Stimulated activated CD8-positive, alpha-beta memory T cell treated with anti-CD3 and anti-CD28 coated beads, Interleukin-4, amount 100 ng/mL, for 48 hours (primary cell): Measurements from ENCODE around the gene STAG1.
"Not testable (repeated sequence)": the region's sequence is repeated elsewhere in the genome, so short reads cannot be mapped to it uniquely, and the experiment has no call there.

Experiments used
- DNase-seq: peaks from one replicate; pipeline ENCODE4 v3.0.0-alpha.2; 2020

The STAG1 gene

DNA sequence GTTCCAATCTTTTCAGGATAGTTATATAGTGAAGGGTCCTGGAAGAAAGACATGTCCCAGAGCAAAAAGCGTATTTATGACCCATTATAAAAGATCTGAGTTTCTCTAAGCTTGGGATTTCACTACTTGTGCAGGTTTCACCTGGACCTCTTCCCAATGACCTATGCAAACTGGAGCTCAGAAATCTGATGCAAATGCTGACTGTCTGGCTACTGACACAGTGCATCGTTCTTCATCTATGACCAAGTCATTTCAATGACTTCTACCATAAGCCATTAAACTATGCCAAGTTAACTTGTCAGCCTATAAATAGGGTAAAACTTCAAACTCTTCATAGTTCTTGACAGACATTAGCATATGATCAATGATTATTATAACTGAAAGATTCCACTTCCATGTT is 11.1 kb downstream of the STAG1 start:
- no peak for DNase-seq

DNA sequence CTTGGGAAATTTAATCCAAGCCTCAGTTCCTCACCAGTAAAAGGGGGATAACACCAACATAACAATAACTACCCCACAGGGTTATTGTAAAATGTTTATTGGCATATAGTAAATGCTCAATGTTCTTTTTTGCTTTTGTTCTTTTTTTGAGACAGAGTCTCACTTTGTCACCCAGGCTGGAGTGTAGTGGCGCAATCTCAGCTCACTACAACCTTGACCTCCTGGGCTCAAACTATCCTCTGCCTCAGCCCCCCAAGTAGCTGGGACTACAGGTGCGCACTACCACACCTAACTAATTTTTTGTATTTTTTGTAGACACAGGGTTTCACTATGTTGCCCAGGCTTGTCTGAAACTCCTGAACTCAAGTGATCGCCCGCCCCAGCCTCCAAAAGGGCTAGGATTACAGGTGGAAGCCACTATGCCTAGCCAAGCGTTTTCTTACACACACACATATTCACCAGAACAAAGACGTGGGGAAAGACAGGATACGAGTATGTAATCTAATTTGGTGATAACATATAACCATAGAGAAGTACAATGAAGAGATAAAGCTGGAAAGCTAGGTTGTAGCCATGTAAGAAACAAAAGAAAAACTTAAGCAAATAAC is 11.7 kb downstream of the STAG1 start:
- DNase-seq, result no peak

DNA sequence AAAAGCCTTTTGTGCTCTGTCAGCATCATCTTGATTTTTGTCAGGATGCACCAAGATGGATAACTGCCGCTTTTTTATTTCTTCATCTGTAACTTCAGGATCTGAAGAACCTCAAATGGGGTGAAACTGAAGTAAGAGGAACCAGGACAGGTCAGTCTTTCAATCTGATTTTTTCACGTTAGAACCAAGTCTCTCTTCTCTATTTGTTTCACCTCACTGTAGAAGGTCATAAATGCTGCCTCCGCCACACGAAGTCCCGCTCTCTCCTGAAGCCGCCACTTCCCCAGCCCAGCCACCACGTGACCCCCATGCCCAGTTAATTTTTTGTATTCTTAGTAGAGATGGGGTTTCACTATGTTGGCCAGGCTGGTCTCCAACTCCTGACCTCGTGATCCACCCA is 15.2 kb downstream of the STAG1 start:
- DNase-seq, result not testable (repeated sequence)

DNA sequence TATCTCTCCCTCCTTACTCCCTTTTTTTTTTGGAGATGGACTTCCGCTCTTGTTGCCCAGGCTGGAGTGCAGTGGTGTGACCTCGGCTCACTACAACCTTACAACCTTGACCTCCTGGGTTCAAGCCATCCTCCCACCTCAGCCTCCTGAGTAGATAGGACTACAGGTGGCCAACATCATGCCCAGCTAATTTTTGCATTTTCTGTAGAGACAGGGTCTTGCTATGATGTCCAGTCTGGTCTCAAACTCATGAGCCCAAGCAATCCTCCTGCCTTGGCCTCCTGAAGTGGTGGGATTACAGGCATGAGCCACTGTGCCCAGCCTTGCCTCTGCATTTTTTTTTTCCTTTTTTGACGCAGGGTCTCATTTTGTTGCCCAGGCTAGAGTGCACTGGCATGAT is 17.1 kb downstream of the STAG1 start:
- DNase-seq, result no peak

DNA sequence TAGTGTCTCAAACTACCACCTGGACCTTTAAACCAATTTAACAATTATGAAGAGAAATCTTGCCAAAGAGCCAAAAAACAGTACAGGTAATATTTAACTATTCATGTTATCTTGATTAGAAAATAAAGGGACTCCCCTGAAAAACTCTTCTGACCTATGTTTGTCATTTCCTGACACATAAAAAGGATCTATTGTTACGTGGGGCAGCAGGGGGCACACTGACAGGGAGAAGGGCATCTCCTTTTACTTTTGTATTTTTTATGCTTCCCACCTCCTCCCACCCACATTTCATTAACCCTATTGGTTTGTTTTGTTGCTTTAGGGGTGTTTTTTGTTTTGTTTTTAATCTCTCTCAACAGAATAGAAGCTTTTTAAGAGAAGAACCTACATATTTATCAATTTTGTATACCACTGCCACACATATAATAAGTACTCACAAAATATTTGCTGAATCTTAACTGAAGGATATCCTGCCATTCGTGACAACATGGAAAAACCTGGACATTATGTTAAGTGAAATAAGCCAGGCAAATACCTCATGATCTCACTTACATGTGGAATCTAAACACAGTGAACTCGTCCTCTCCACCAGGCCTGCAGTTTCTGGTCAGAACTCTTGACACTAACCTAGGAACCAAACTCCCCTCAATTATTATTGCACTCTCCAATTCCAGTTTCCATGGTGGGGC is 17.7 kb downstream of the STAG1 start:
- DNase-seq, result no peak

DNA sequence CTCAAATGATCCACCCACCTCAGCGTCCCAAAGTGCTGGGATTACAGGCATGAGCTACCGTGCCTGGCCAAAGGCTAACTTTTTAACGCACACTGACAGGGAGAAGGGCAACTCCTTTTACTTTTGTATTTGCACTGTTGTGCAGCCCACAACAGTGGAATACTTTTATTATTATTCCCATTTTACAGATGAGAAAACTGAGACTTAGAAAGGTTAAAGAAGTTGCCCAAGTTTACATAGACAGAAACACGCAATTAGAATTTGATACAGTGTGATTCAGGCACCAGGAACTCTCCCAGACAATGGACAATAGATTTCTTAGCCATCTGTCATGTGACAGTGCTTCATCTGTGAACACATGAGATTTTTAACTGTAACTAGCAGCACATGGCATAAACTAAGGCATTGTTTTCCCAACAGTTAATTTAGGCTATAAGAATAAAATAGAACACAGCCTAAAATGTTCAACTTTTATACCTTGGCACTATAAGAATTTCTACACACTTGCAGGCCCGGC is 18.8 kb downstream of the STAG1 start:
- DNase-seq, result no peak

DNA sequence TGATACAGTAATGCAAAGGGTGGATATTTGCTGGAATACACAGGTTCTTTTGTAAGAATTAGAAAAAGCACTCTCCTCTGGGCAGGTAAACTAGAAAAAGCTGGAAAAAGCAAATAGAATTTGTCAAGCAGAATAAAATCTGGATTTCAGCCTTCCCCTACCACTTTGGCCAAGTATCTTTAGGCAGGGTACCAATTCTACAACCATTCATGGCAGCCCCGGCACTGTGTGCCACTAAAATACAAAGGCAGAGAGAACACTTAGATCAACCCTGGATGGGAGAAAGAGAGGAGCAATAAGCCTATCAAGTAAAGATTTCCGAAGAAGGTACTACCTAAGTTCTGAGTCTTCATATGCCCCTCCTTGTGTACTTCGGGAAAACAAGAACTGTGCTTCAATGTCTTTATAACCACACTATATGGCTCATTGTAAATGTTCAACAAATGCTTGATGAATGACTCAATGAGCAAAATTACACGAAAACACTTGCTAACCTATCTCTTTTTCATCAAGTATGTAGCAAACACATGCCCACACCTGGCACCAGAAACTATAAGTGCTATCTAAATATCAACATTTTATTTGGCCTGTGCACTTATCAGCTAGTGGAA is 20.8 kb downstream of the STAG1 start:
- no peak for DNase-seq

DNA sequence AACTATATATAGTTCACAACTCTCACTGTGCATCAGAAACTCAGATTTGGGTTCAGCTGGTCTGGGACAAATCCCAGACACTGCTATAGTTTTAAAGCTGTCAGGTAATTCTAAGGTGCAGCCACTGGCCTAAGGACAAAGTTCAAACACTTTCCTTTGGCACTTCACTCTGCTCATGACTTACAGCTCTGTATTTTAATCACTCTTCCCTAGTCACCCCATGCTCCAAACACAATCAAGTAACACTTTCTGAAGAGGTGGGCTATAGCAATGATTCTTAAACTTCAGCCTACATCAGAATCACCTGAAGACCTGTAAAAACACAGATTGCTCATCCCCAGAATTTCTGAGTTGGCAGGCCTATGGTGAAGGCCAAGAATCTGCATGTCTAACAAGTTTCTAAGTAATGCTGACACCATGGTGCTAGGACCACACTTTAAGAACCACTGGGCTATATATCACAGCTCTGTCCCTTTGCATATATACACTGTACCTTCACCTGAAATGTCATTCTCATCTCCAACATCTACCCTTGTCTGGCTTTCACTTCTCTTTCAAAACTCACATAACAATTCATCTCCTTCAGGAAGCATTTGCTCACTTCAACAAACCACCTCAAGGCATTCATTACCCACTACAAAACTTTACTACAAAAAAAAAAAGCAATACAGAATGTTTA is 21.4 kb downstream of the STAG1 start:
- no peak for DNase-seq

DNA sequence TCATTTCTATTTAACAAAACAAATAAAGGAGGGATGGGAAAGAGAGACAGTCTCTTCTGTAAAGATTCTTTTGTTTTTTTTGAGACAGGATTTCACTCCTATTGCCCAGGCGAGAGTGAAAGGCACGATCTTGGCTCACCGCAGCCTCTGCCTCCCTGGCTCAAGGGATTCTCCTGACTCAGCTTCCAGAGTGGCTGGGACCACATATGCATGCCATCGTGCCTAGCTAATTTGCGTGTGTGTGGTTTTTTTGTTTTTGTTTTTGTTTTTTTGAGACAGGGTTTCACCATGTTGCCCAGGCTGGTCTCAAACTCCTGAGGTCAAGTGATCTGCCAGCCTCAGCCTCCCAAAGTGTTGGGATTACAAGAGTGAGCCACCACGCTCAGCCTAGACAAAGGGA is 23.3 kb downstream of the STAG1 start:
- no peak for DNase-seq

DNA sequence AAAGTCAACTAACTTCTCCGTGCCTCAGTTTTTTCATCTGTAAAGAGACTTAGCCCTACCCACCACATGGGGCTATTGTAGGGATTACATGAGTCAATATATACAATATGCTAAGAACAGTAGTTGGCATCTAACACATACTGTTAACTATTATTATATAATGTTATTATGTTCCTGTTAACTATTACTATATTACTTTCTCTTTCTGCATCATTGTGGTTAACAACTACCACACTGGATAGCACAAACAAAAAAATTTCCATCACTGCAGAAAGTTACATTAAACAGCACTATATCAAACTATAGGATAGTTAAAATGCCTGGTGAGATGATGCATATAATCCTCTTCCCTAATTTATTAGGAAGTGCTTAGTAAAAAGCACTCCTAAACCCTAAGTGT is 23.7 kb downstream of the STAG1 start:
- no peak for DNase-seq

DNA sequence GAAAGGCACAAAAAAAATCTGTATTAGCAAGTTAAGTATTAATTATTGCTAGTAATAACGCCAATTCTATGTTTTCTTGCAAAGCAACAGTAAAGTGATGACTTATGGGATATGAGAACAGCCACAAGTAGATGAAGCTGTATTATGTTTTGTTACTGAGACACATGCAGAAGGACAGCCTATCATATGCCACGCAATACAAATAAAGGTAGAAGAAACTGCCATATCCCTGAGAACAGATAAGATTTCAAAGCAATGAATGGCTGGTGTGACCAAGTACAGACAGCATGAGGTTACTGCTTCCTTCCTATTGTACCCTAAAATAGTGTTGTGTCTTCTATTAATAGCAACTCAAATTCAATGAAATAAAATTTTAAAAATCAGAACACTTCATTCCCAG is 26.7 kb downstream of the STAG1 start:
- DNase-seq, result no peak

DNA sequence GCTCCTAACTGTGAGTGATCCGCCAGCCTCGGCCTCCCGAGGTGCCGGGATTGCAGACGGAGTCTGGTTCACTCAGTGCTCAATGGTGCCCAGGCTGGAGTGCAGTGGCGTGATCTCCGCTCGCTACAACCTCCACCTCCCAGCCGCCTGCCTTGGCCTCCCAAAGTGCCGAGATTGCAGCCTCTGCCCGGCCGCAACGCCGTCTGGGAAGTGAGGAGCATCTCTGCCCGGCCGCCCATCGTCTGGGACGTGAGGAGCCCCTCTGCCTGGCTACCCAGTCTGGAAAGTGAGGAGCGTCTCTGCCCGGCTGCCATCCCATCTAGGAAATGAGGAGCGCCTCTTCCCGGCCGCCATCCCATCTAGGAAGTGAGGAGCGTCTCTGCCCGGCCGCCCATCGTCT is 29.3 kb downstream of the STAG1 start:
- DNase-seq, result not testable (repeated sequence)

DNA sequence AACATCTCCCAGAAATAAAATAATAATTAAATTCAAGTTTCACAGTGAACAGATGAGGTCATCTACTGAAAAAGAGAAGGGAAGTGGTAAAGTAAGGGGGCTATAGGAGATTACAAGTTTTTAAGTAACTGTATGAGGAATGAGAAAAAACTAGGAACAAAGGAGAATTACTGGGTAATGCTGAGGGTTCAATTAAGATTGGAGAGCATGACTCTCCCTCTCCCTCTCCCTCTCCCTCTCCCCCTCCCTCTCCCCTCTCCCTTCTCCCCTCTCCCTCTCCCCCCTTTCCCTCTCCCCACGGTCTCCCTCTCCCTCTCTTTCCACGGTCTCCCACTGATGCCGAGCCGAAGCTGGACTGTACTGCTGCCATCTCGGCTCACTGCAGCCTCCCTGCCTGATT is 29.8 kb downstream of the STAG1 start:
- not testable (repeated sequence) for DNase-seq

DNA sequence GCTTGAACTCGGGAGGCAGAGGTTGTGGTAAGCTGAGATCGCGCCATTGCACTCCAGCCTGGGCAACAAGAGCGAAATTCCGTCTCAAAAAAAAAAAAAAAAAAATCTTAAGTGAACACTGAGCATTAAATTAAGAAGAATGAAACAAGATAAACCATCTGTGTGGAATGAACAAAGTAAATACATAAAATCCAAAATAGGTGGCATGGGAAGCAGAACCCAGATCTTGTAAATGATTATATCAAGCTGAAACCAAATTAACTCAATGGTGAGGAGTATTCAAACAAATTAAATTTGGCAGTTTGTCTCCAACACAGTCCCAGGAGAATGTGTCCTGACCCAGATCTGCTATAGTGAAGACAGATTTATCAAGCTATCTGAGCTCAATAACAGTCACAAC is 32.1 kb downstream of the STAG1 start:
- no peak for DNase-seq

DNA sequence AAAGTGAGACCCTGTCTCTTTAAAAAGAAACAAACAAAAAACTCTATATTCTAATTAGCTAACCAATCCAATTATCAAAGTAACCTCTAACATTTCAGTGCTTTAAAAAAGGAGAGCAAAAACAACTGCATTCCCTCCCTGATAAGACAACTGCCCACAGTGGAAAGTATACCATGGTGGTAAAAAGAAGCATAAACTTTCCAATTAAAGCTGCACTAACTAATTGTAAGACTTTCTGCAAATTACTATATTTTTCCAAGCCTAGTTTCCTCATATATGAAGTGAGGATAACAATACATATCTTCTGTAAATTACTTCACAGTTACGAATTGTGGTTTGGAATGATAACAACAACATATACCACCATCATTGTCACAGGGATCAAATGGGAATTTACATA is 35.5 kb downstream of the STAG1 start:
- no peak for DNase-seq

DNA sequence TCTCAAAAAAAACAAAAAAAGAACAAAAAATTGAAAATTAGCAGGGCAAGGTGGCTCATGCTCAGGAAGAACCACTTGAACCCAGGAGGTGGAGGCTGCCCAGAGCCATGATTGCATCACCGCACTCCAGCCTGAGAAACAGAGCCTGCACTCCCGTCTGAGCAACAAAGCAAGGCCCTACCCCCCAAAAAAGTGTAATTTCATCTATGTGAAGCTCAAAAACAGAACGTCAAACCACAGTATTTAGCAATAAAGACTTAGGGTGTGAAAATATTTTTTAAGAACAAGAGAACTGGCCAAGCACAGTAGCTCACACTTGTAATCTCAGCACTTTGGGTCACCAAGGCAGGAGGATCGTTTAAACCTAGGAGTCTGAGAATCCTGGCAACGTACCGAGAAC is 38.2 kb downstream of the STAG1 start:
- no peak for DNase-seq

DNA sequence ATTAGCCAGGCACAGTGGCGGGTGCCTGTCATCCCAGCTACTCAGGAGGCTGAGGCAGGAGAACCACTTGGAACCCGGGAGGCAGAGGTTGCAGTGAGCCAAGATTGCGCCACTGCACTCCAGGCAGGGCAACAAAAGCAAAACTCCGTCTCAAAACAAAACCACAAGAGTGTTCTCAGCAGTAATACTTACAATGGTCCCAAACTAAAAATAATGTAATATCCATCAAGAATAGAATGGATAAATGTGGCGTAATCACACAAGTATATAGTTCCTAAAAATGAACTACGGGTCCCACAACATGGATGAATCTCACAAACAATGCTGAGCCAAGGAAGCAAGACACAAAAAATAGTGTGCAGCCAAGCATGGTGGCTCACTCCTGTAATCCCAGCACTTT is 39.2 kb downstream of the STAG1 start:
- DNase-seq, result no peak

DNA sequence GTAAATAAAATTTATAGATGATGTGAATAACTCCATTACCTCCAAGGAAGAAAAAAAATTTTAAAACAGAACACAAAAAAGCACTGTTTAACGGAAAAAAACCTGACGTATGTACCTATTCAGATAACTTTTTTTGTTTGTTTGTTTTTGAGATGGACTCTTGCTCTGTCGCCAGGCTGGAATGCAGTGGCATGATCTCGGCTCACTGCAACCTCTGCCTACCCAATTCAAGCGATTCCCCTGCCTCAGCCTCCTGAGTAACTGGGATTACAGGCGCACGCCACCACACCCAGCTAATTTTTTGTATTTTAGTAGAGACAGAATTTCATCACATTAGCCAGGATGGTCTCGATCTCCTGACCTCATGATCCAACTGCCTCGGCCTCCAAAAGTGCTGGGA is 40.3 kb downstream of the STAG1 start:
- DNase-seq, result not testable (repeated sequence)

DNA sequence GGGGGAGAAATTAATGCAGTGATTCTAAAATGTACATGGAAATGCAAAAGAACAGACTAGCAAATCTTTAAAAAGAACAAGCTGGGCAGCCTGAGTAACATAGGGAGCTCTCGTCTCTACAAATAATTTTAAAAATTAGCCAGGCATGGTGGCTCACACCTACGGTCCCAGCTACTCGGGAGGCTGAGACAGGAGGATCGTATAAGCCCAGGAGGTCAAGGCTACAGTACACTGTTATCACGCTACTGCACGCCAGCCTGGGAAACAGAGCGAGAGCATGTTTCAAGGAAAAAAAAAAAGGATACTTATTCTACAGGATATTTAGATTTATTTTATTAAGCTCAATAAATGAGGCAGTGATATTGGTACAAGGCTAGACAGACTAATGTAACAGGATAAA is 40.9 kb downstream of the STAG1 start:
- DNase-seq, result no peak

DNA sequence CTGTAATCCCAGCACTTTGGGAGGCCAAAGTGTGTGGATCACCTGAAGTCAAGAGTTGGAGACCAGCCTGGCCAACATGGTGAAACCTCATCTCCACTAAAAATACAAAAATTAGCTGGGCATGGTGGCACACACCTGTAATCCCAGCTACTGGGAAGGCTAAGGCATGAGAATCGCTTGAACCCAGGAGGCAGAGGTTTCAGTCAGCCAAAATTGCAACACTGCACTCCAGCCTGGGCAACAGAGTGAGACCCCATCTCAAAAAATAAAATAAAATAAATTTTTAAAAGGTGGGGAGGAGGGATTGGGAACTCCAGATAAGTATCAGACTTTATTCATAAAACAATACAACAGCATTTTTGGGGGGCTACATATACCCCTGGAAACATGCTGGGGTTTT is 42.4 kb downstream of the STAG1 start:
- not testable (repeated sequence) for DNase-seq

DNA sequence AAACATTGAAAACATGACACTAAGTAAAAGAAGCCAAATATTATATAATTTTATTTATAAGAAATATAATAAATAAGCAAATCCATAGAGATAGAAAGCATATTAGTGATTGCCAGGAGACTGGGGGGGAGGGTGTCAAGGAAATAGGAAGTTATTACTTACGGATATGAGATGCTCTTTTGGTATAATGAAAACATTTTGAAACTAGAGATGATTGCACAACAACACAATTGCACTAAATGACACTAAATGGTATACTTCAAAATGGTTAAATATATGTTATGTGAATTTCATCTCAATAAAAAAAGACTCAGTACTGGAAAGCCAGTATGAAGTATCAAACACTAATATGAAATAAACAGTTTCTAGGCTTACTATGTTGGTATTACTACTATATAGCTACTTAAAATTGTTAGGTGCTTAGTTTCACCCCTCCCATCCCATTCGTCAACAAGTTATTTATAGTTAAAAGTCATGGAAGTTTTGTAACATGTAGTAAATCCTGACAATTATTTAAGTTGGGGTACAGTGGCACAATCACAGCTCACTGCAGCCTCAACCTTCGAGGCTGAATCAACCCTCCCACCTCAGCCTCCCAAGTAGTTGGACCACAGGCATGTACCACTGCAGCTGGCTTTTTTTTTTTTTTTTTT is 43.7 kb downstream of the STAG1 start:
- DNase-seq, result no peak

DNA sequence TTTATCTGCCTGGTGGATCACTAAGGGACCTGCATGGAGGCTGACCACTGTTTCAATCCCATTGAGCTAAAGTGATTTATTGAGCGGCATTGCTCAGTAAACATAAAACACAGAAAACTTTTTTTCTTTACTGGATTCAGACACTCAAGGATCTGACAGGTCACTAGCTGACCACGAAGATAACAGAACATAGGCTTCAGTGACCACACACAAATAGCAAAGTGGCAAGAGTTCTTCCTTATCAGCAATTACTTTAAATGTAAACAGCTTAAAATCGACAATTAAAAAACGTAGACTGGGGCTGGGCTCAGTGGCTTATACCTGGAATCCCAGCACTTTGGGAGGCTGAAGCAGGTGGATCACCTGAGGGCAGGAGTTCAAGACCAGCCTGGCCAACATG is 48.7 kb downstream of the STAG1 start:
- DNase-seq, result no peak

DNA sequence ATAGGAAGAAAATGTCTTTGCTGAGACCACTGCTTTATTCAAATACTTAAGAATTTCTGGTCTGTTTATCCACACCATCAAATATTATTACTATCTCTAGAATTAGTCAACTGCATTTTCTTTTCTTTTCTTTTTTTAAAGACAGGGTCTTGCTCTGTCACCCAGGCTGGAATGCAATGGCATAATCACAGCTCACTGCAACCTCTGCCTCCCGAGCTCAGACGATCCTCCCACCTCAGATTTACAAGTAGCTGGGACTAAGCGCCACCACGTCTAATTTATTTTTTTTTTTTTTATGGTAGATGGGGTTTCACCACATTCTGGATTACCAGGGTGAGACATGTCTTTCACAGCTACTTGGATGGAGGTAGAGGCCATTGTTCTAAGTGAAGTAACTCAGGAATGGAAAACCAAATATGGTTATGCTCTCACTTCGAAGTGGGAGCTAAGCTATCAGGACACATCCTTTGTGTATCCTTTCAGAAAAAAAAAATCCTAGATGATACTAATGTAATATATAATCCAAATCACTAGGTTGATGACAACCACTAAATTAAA is 52.8 kb downstream of the STAG1 start:
- no peak for DNase-seq
